GM21515 (cell line): ENCODE measurements around the gene MED4.

Source experiments
- ATAC-seq: cut with Tn5 transposase; IDR thresholded peaks from one replicate; pipeline ENCODE4 v1.9.1; 2021; ENCODE audit not compliant: unreplicated experiment

Gene MED4

GRCh38 chr13:48094781-48095502 is at the start of gene MED4:
Gene MED4 (minus strand): TSS chr13:48095104. CDS start chr13:48095078, 26 bp downstream.
- peak; percentile 92 for ATAC-seq

- ATAC-seq: no peak
Observed at GRCh38 chr13:48144413-48145035, 49.6 kb upstream of the MED4 start.

GRCh38 chr13:48142436-48142835 is 47.5 kb upstream of the MED4 start:
- peak; percentile 79 for ATAC-seq

- ATAC-seq: no peak
Observed at GRCh38 chr13:48138270-48138669, 43.4 kb upstream of the MED4 start.

- ATAC-seq: no peak
Observed at GRCh38 chr13:48132961-48133360, 38.1 kb upstream of the MED4 start.

- no peak for ATAC-seq
Observed at GRCh38 chr13:48131533-48131932, 36.6 kb upstream of the MED4 start.

GRCh38 chr13:48126944-48127830 is 32.3 kb upstream of the MED4 start:
- ATAC-seq: no peak

GRCh38 chr13:48125794-48126228 is 30.9 kb upstream of the MED4 start:
- no peak for ATAC-seq

GRCh38 chr13:48123812-48124211 is 28.9 kb upstream of the MED4 start:
- no peak for ATAC-seq

- ATAC-seq: no peak
Observed at GRCh38 chr13:48121733-48122132, 26.8 kb upstream of the MED4 start.

GRCh38 chr13:48120241-48120640 is 25.3 kb upstream of the MED4 start:
- no peak for ATAC-seq

- no peak for ATAC-seq
Observed at GRCh38 chr13:48118030-48118429, 23.1 kb upstream of the MED4 start.

- ATAC-seq: no peak
Observed at GRCh38 chr13:48116808-48117207, 21.9 kb upstream of the MED4 start.

GRCh38 chr13:48113756-48114130 is 18.8 kb upstream of the MED4 start:
- no peak for ATAC-seq

GRCh38 chr13:48112896-48113755 is 18.2 kb upstream of the MED4 start:
- no peak for ATAC-seq

GRCh38 chr13:48110931-48111721 is 16.2 kb upstream of the MED4 start:
- ATAC-seq: no peak

GRCh38 chr13:48110132-48110868 is 15.4 kb upstream of the MED4 start:
- ATAC-seq: no peak

- no peak for ATAC-seq
Observed at GRCh38 chr13:48108106-48108505, 13.2 kb upstream of the MED4 start.

GRCh38 chr13:48097793-48098192 is 2.9 kb upstream of the MED4 start:
- ATAC-seq: no peak
